Mucosa of descending colon (tissue), 3 donors: ENCODE data around the gene HMGXB3. TPM values are rescaled to one million over a fixed set of nuclear protein-coding genes. Genes with fewer than 3 reads are reported as not detected.
"Not testable (repeated sequence)": the region's sequence is repeated elsewhere in the genome, so short reads cannot be mapped to it uniquely, and the experiment has no call there.

ENCODE experiments used
- ATAC-seq: fragments of 200-7000 bp; cut with Tn5 transposase; one replicate; pipeline ENCODE4 v1.9.1; 2020; ENCODE audit warnings: mild to moderate bottlenecking, moderate library complexity
- DNase-seq, 3 donors: peaks; one replicate each; pipeline ENCODE4 v3.0.0-alpha.2; 2020
- H3K36me3 ChIP-seq: fragments of 200-600 bp; one replicate; pipeline ENCODE4 v1.8.0; 2021; ENCODE audit warnings: low read depth, mild to moderate bottlenecking
- H3K4me1 ChIP-seq: fragments of 200-600 bp; one replicate; pipeline ENCODE4 v1.8.0; 2021; ENCODE audit warnings: low read depth, mild to moderate bottlenecking
- H3K4me3 ChIP-seq: fragments of 200-600 bp; one replicate; pipeline ENCODE4 v1.8.0; 2021; ENCODE audit warnings: mild to moderate bottlenecking
- H3K9me3 ChIP-seq: fragments of 200-600 bp; one replicate; pipeline ENCODE4 v1.8.0; 2021; ENCODE audit warnings: mild to moderate bottlenecking
- intact Hi-C, 2 donors: fragments of 100-400 bp; cut with DNase I in 1 of 2; cut with micrococcal nuclease in 1 of 2; formaldehyde crosslinking; loops; one replicate each; pipeline versions ENCODE4 v1.11.0 to v1.11.1; 2022; cut with DNase I, micrococcal nuclease
- total RNA-seq, 3 donors: library from RNA; stranded (reverse); fragmentation: NEBNext Ultra II Directional in 2 of 3; extraction: Animal tissue kit (Norgen Biotek cat#: 25700) in 2 of 3; gene quantifications; one replicate each; pipeline versions ENCODE4 v1.2.1 to v1.2.4, GENCODE V29; 2021 to 2023
- TF ChIP-seq, protein P1 (sequence below): fragments of 200-600 bp; IDR thresholded peaks from one replicate; pipeline ENCODE4 v1.8.0; 2022; ENCODE audit warnings: antibody characterized with exemption, mild to moderate bottlenecking
- donor health status: DM: no; HTN: no; CAD: no; lungs with moderate emphysema.
- donor health status: DM: no; HTN: no; CAD: no.
- donor health status: DM: no; HTN: yes; CAD: no.

The HMGXB3 gene
- total RNA-seq, 3 donors from 2014 or later, result 25.7 to 37.5 (median 31.2) TPM

DNA sequence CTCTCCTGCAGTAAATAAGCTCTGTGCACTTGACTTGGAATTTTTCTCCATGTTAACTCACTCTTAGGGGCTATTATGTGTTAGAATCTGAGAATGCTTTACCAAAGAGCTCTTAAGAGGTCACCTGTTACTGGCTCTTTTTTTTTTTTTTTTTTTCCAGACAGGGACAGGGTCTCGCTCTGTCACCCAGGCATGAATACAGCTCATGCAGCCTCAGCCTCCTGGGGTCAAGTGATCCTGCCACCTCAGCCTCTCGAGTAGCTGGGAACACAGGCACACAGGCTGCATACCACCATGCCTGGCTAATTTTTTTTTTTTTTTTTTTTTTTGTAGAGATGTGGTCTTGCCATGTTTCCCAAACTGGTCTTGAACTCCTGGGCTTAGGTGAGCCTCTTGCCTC, 22.1 kb downstream of the HMGXB3 start:
- TF ChIP-seq, protein P1, sequence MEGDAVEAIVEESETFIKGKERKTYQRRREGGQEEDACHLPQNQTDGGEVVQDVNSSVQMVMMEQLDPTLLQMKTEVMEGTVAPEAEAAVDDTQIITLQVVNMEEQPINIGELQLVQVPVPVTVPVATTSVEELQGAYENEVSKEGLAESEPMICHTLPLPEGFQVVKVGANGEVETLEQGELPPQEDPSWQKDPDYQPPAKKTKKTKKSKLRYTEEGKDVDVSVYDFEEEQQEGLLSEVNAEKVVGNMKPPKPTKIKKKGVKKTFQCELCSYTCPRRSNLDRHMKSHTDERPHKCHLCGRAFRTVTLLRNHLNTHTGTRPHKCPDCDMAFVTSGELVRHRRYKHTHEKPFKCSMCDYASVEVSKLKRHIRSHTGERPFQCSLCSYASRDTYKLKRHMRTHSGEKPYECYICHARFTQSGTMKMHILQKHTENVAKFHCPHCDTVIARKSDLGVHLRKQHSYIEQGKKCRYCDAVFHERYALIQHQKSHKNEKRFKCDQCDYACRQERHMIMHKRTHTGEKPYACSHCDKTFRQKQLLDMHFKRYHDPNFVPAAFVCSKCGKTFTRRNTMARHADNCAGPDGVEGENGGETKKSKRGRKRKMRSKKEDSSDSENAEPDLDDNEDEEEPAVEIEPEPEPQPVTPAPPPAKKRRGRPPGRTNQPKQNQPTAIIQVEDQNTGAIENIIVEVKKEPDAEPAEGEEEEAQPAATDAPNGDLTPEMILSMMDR, result no peak
- ATAC-seq (no peak), DNase-seq (no peak)
- Histone ChIP-seq H3K36me3 (peaks cover 10% of the 10 kb centered on the region), H3K4me3 (no peak overlapping the region), H3K4me1 (no peaks in the 10 kb centered on the region), H3K9me3 (no peaks in the 10 kb centered on the region)
- intact Hi-C loops, result no loop called here

DNA sequence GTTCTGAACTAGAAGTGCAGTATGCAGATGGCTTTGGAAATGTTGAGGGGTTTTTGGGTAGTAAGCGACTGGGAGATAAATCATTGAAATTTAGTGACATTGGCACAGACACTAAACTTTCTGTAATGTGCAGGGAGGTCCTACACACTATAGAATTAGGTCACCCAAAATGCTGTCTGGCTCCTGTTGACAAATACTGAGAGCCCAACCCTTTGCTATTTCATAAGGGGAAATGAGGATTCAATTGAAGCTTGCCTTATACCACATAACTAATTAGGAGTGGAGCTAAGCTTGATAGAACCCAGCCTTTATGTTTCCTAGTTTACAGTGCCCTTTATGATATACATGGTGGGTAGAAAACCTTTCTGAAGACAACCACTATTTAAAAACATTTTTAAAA, 22.6 kb downstream of the HMGXB3 start:
- ATAC-seq, result no peak
- H3K4me3 ChIP-seq, result no peak overlapping the region
- no peak for DNase-seq
- TF ChIP-seq, protein P1, result no peak
- H3K9me3 ChIP-seq, result no peaks in the 10 kb centered on the region
- peaks cover 10% of the 10 kb centered on the region for H3K36me3 ChIP-seq
- no peaks in the 10 kb centered on the region for H3K4me1 ChIP-seq
- intact Hi-C loops, result no loop called here

DNA sequence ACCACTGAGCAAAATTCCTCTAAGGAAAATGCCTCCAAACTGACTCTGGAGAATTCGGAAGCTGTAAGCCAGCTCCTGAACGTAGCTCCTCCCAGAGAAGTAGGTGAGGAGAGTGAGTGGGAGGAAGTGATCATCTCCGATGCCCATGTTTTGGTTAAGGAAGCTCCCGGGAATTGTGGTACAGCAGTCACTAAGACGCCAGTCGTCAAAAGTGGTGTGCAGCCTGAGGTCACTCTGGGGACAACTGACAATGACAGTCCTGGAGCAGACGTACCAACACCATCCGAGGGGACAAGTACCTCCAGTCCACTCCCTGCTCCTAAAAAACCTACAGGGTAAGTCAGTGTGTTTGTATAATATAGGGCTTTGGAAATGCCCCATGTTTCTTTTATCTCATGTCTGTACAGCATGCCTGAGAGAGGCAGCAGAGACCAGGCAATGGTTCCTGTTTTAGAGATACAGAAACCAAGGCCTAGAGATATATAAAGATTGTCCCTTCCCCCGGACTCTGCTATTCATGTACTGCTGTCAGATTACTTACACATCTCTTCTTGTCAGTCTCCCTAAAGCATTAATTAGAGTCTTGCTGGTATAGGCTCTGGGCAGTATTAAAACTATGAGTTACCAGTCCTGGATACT, 23.9 kb downstream of the HMGXB3 start:
- no peak overlapping the region for H3K4me3 ChIP-seq
- no peak for ATAC-seq
- H3K36me3 ChIP-seq, result peaks cover 10% of the 10 kb centered on the region
- intact Hi-C loops, result no loop called here
- H3K9me3 ChIP-seq, result no peaks in the 10 kb centered on the region
- TF ChIP-seq, protein P1, result no peak
- DNase-seq, result no peak
- H3K4me1 ChIP-seq, result no peaks in the 10 kb centered on the region

DNA sequence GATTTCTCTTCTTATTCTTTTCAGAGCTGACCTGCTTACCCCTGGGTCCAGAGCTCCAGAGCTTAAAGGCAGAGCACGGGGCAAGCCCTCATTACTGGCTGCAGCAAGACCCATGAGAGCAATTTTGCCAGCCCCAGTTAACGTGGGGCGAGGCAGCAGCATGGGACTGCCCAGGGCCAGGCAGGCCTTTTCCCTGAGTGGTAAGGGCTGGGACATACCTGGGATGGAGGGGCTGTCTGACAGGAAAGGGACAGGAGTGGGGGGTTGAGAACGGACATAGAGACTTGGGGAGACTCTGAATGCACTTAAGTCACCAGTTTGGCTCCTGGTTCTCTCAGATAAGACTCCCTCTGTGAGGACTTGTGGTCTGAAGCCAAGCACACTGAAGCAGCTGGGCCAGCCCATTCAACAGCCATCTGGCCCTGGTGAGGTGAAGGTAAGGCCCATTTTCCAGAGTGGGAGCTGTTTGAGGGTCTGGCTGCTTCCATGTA, 26.2 kb downstream of the HMGXB3 start:
- H3K9me3 ChIP-seq, result no peaks in the 10 kb centered on the region
- no peak for DNase-seq
- H3K36me3 ChIP-seq, result peaks cover 4% of the 10 kb centered on the region
- intact Hi-C loops, result no loop called here
- no peaks in the 10 kb centered on the region for H3K4me1 ChIP-seq
- ATAC-seq, result no peak
- no peak overlapping the region for H3K4me3 ChIP-seq
- TF ChIP-seq, protein P1, result no peak

DNA sequence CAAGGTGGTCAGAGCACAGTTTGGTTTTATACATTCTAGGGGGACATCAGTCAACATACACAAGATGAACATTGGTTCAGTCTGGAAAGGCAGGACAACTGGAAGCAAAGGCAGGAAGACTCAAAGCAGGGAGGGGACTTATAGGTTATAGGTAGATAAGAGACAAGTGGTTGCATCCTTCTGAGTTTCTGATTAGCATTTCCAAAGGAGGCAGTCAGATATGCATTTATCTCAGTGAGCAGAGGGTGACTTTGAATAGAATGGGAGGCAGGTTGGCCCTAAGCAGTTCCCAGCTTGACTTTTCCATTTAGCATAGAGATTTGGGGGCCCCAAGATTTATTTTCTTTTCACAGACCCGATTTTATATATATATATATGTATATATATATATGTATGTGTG, 27.5 kb downstream of the HMGXB3 start:
- H3K4me1 ChIP-seq, H3K9me3 ChIP-seq, ATAC-seq, H3K36me3 ChIP-seq, intact Hi-C loops, H3K4me3 ChIP-seq, DNase-seq: not testable (repeated sequence)

DNA sequence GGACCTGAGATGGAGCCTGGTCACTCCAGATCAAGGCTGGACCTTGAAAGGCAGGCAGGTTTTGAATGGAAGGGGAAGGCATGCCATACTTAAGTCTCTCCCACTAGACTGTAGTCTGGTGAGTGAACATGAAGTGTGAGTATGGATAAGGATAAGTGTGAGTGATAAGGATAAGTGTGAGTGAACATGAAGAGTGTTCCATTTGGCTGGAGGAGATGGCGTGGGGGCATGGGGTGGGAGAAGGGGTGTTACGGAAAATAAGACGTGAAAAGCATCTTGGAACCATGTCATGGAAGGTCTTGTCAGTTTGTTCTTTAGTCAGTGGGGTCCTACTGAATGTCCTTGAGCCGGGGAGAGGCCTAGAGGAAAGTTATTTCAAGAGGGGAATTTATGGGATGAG, 32.8 kb downstream of the HMGXB3 start:
- H3K36me3 ChIP-seq, result peaks cover 7% of the 10 kb centered on the region
- intact Hi-C loops, result no loop called here
- ATAC-seq, result no peak

More for the DNA sequence above, 32.8 kb downstream of the HMGXB3 start:
- TF ChIP-seq, protein P1, result no peak
- no peak overlapping the region for H3K4me3 ChIP-seq
- H3K4me1 ChIP-seq, result no peaks in the 10 kb centered on the region
- no peaks in the 10 kb centered on the region for H3K9me3 ChIP-seq
- DNase-seq, result no peak
